ENCODE measurements around the gene PCSK4. TPM values are rescaled to one million over a fixed set of nuclear protein-coding genes. Genes with fewer than 3 reads are reported as not detected.

PCSK4 gene
- total RNA-seq, 1 donor from 2014 or later = 1.6 TPM

DNA sequence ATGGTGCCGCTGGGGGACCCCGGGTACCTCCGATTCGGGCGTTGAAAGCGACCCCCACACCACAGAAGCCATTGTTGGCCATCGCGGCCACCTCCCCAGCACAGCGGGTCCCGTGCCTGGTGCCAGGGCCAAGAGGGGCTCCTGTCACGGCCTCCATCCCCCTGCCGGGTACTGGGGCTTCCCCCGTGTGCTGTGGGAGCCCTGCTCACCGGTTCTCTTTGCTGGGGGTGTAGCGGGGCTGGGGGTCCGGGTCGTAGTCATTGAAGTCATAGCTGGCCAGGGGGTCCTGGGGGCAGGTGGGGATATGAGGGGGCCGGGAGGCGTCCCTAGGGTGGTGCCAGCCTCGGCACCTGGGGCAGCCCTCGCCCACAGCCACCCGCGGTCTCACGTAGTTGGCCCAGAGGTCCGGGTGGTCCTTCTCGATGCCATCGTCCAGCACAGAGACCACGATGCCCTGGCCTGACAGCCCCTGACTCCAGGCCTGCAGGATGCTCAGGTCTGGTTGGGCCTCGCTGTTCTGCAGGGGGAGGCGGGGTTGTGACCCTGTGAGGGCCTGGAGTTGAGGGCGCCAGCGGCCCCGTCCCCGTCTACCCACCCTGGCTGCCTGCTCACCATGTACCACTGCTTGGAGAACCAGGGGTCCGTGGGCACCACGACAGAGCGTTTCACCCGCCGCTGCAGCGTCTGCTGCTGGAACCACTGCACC lies 2.4 kb downstream of the PCSK4 start:
- Histone ChIP-seq H3K36me3 (ENCODE audit: control insufficient read depth, insufficient read depth, low read length) (no peaks in the 10 kb centered on the region), H3K27me3 (ENCODE audit: control insufficient read depth, insufficient read depth, low read length) (peaks cover 10% of the 10 kb centered on the region), H3K4me3 (ENCODE audit: low read depth, low read length) (no peak overlapping the region)
- TF ChIP-seq, protein P1, sequence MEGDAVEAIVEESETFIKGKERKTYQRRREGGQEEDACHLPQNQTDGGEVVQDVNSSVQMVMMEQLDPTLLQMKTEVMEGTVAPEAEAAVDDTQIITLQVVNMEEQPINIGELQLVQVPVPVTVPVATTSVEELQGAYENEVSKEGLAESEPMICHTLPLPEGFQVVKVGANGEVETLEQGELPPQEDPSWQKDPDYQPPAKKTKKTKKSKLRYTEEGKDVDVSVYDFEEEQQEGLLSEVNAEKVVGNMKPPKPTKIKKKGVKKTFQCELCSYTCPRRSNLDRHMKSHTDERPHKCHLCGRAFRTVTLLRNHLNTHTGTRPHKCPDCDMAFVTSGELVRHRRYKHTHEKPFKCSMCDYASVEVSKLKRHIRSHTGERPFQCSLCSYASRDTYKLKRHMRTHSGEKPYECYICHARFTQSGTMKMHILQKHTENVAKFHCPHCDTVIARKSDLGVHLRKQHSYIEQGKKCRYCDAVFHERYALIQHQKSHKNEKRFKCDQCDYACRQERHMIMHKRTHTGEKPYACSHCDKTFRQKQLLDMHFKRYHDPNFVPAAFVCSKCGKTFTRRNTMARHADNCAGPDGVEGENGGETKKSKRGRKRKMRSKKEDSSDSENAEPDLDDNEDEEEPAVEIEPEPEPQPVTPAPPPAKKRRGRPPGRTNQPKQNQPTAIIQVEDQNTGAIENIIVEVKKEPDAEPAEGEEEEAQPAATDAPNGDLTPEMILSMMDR (IDR thresholded peaks at IDR 0.05; ENCODE audit: insufficient read depth, low read length, poor library complexity, severe bottlenecking) = no peak
- no peak for DNase-seq (ENCODE audit: low read depth)

DNA sequence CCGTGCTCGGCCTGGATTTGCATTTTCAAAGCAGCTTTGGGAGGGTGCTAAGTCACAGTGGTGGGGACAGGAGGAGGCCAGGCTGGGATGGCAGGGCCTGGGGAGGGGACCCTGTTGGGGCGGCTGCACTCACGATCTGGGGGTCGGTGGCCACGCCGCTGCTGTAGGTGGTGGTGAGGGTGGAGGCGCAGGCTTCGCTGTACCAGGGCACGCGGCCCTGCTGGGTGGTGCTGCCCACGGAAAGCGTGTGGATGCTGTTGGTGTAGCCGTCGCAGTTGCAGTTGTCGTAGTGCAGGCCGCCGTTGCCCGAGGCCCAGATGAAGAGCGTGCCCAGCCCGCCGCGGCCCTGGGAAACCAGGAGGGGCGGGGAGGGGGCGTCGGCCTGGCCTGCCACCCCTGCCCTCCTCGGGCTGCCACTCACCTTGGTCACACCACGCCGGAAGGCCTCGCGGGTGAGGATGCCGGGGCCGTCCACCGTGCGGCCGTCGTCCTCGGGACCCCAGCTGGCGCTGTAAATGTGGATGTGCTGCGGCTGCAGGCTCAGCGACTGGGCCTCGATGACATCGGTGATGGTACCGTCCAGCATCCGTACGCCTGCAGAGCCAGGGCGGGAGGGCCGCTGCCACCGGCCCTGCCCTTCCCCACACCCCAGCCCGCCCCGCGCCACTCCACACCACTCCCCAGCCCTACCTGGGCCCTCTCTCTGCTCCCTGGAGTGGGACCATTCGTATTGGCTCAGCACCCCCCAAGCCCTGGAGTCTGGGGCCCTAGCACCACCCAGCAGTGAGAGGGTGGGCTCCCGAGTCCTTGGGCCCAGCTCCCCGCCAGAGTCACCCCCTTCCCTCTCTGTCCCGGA lies 3.2 kb downstream of the PCSK4 start:
- TF ChIP-seq, protein P1 (IDR thresholded peaks at IDR 0.05; ENCODE audit: insufficient read depth, low read length, poor library complexity, severe bottlenecking) = no peak
- no peak for DNase-seq (ENCODE audit: low read depth)
- peaks cover 7% of the 10 kb centered on the region for H3K27me3 ChIP-seq (ENCODE audit: control insufficient read depth, insufficient read depth, low read length)

DNA sequence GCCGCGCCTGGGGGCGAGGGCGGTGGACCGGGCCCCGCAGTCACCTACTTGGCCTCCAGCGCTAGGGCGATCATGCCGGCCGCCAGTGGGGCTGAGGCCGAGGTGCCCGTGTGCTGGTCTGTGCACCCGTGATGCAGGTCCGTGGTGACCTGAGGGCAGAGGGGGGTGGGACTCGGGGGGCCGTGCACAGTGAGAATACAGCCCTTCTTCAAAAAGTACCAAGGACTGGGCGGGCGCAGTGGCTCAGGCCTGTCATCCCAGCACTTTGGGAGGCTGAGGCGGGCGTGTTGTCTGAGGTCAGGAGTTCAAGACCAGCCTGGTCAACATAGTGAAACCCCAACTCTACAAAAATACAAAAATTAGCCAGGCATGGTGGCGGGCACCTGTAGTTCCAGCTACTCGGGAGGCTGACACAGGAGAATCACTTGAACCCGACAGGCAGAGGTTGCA lies 6.1 kb downstream of the PCSK4 start:
- DNase-seq (ENCODE audit: low read depth) = no peak
- TF ChIP-seq, protein P1 (IDR thresholded peaks at IDR 0.05; ENCODE audit: insufficient read depth, low read length, poor library complexity, severe bottlenecking) = no peak
- Histone ChIP-seq H3K27me3 (ENCODE audit: control insufficient read depth, insufficient read depth, low read length) (no peaks in the 10 kb centered on the region), H3K36me3 (ENCODE audit: control insufficient read depth, insufficient read depth, low read length) (no peaks in the 10 kb centered on the region), H3K4me3 (ENCODE audit: low read depth, low read length) (no peak overlapping the region)

More for the DNA sequence above, 3.2 kb downstream of the PCSK4 start:
- Histone ChIP-seq H3K4me3 (ENCODE audit: low read depth, low read length) (no peak overlapping the region), H3K36me3 (ENCODE audit: control insufficient read depth, insufficient read depth, low read length) (no peaks in the 10 kb centered on the region)

DNA sequence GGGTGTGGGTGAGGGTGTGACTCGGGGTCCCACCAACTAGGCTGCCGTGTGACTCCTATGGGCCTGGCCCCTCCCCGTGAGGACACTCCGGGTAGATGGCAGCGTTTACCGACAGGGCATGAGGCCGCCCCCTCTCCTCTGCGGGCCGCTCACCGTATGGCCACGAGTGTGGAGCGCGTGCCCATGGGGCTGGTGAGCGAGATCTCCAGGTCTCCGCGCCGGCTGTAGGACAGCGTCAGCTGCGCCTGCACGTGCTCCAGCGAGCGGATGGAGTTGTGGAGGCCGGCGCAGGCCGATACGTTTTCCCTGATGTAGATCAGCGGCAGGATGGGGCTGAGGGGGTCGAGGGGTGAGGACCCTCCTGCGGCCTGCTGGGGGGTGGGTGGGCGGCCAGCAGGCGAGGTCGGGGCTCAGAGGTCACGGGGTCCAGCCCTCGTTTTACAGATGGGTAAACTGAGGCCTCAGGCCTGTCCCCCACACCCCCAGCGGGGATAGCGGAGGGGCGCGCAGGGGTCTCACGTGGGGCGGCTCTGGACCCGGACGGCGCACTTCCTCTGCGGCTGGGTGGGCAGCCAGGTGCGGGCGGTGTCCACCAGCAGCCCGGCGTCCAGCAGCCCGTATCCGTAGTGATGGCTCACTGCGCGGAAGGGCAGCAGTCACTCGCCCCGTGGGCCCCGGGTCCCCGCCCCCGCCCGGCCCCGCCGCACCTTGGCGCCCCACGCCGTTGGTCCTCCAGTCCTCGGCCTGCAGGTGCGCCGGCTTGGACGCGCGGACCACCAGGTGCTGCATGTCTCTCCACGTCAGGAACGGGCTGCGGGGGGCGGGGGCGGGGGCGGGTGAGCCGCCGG lies 6.8 kb downstream of the PCSK4 start:
- TF ChIP-seq, protein P1 (IDR thresholded peaks at IDR 0.05; ENCODE audit: insufficient read depth, low read length, poor library complexity, severe bottlenecking) = no peak
- H3K27me3 ChIP-seq (ENCODE audit: control insufficient read depth, insufficient read depth, low read length) = no peaks in the 10 kb centered on the region
- no peak for DNase-seq (ENCODE audit: low read depth)
- no peak overlapping the region for H3K4me3 ChIP-seq (ENCODE audit: low read depth, low read length)
- H3K36me3 ChIP-seq (ENCODE audit: control insufficient read depth, insufficient read depth, low read length) = no peaks in the 10 kb centered on the region

DNA sequence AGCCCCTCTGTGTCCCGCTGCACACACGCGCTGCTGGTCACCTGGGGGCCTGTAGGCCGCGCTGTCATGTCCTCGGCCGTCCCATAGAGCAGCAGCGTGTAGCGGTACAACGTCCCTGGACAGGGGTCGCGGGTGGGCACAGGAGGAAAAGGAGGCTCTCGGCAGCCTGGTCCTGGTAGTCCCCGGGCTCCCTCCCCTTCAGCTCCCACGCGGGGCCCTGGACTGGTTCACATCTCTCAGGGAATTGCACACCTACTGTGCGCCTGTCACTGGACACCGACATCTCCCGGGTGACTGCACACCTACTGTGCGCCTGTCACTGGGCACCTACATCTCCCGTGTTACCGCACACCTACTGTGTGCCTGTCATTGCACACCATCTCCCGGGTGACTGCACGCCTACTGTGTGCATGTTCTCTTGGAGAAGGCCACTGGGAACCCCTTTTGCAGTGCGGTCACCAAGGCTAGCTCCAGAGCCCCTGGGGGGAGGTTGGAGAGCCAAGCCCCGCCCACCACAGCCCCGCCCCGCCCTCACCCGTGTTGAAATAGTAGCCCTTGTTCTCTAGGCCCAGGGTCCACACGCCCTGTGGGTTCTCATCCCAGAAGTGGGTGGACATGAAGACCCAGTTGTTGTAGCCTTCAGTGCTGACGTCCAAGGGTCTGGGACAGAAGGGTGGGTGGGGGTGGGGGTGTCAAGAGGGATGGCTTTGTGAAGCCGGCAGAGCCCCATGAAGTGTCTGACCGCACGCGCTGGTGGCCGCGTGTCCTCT lies 7.6 kb downstream of the PCSK4 start:
- no peak for DNase-seq (ENCODE audit: low read depth)
- H3K27me3 ChIP-seq (ENCODE audit: control insufficient read depth, insufficient read depth, low read length) = no peaks in the 10 kb centered on the region
- H3K36me3 ChIP-seq (ENCODE audit: control insufficient read depth, insufficient read depth, low read length) = no peaks in the 10 kb centered on the region
- TF ChIP-seq, protein P1 (IDR thresholded peaks at IDR 0.05; ENCODE audit: insufficient read depth, low read length, poor library complexity, severe bottlenecking) = no peak
- no peak overlapping the region for H3K4me3 ChIP-seq (ENCODE audit: low read depth, low read length)

All from kidney epithelial cell (primary cell).